Type B pancreatic cell (in vitro differentiated cells): ENCODE data around the gene SMARCA4. TPM values are rescaled to one million over a fixed set of nuclear protein-coding genes. Genes with fewer than 3 reads are reported as not detected.
"Not testable (repeated sequence)": the region's sequence is repeated elsewhere in the genome, so short reads cannot be mapped to it uniquely, and the experiment has no call there.

Source experiments
- DNase-seq: peaks from one replicate; pipeline ENCODE4 v3.0.0; 2021; ENCODE audit warnings: mixed read lengths; ENCODE audit not compliant: unreplicated experiment; ENCODE audit errors: extremely low spot score
- H3K27ac Mint-ChIP-seq: 2 replicates; pipeline ENCODE4 v1.8.0; 2021; ENCODE audit warnings: mild to moderate bottlenecking, mixed read lengths
- H3K27me3 Mint-ChIP-seq: 2 replicates; pipeline ENCODE4 v1.8.0; 2021; ENCODE audit warnings: mixed read lengths
- H3K36me3 Mint-ChIP-seq: 2 replicates; pipeline ENCODE4 v1.8.0; 2021; ENCODE audit warnings: mixed read lengths
- H3K4me1 Mint-ChIP-seq: one replicate; pipeline ENCODE4 v1.8.0; 2021; ENCODE audit warnings: mixed read lengths; ENCODE audit not compliant: unreplicated experiment
- H3K4me3 Mint-ChIP-seq: 2 replicates; pipeline ENCODE4 v1.8.0; 2021; ENCODE audit warnings: mild to moderate bottlenecking, mixed read lengths
- H3K9me3 Mint-ChIP-seq: 2 replicates; pipeline ENCODE4 v1.8.0; 2021; ENCODE audit warnings: mixed read lengths
- CTCF ChIP-seq: fragments of 200-600 bp; sonication (generic); conservative IDR thresholded peaks from 2 replicates; pipeline ENCODE4 v1.5.0; 2021; ENCODE audit warnings: antibody characterized with exemption, mild to moderate bottlenecking
- total RNA-seq: library from RNA; stranded (reverse); gene quantifications from 2 replicates; pipeline ENCODE4 v1.2.1, GENCODE V29; 2021; ENCODE audit warnings: low replicate concordance

SMARCA4 gene
- total RNA-seq, 1 donor from 2014 or later: 244 TPM

DNA sequence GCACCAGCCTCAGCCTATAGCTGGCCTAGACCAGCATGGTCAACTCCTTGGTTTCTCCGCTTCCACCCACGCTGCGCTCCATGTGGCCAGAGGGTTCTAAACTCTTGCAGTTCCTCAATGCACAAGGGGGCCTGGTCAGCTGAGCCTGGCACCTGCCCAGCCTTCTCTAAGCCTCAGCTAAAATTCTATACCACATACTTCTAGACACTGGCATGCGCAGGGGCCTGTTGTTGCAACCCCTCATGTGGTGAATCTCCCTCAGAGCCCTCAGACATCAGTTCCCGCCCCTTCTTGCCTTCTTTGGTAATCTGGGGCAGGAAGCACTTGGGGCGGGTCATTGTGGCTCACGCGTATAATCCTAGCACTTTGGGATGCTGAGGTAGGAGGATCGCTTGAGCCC is 108.7 kb downstream of the SMARCA4 start:
- Mint-ChIP-seq H3K27me3 (no peaks in the 10 kb centered on the region), H3K9me3 (no peaks in the 10 kb centered on the region), H3K4me1 (peaks cover 6% of the 10 kb centered on the region), H3K4me3 (no peak overlapping the region), H3K27ac (no peak overlapping the region), H3K36me3 (peaks cover 23% of the 10 kb centered on the region)
- DNase-seq: no peak
- no peak for TF ChIP-seq CTCF

DNA sequence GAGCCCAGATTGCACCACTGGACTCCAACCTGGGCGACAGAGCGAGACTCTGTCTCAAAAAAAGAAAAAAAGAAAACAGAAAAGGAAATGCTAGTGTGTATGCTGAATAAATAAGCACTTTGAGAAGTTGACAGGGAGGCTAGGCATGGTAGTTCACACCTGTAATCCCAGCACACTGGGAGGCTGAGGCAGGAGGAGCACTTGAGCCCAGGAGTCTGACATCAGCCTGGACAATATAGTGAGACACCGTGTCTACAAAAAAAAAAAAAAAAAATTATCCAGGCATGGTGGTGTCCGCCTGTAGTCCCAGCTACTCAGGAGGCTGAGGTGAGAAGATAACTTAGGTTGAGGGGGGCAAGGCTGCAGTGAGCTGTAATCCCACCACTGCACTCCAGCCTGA is 109.3 kb downstream of the SMARCA4 start:
- H3K9me3 Mint-ChIP-seq: no peaks in the 10 kb centered on the region
- no peak overlapping the region for H3K27ac Mint-ChIP-seq
- no peak overlapping the region for H3K4me3 Mint-ChIP-seq
- no peak for DNase-seq
- TF ChIP-seq CTCF: no peak
- H3K4me1 Mint-ChIP-seq: peaks cover 2% of the 10 kb centered on the region
- peaks cover 19% of the 10 kb centered on the region for H3K36me3 Mint-ChIP-seq
- no peaks in the 10 kb centered on the region for H3K27me3 Mint-ChIP-seq

GRCh38 chr19:11073568-11073967 is 112.7 kb downstream of the SMARCA4 start:
- Mint-ChIP-seq H3K36me3 (peaks cover 4% of the 10 kb centered on the region), H3K27ac (no peak overlapping the region), H3K4me3 (no peak overlapping the region), H3K27me3 (no peaks in the 10 kb centered on the region), H3K4me1 (peaks cover 4% of the 10 kb centered on the region), H3K9me3 (no peaks in the 10 kb centered on the region)
- no peak for DNase-seq
- TF ChIP-seq CTCF: no peak

GRCh38 chr19:11076792-11077191 is 116.0 kb downstream of the SMARCA4 start:
- H3K27me3 Mint-ChIP-seq, H3K27ac Mint-ChIP-seq, H3K4me1 Mint-ChIP-seq, H3K9me3 Mint-ChIP-seq, H3K36me3 Mint-ChIP-seq, DNase-seq, H3K4me3 Mint-ChIP-seq: not testable (repeated sequence)

GRCh38 chr19:11078893-11079292 is 118.1 kb downstream of the SMARCA4 start:
- no peak for DNase-seq
- Mint-ChIP-seq H3K4me1 (peaks cover 6% of the 10 kb centered on the region), H3K36me3 (no peaks in the 10 kb centered on the region), H3K27ac (no peak overlapping the region), H3K27me3 (no peaks in the 10 kb centered on the region), H3K9me3 (no peaks in the 10 kb centered on the region), H3K4me3 (no peak overlapping the region)
- no peak for TF ChIP-seq CTCF

DNA sequence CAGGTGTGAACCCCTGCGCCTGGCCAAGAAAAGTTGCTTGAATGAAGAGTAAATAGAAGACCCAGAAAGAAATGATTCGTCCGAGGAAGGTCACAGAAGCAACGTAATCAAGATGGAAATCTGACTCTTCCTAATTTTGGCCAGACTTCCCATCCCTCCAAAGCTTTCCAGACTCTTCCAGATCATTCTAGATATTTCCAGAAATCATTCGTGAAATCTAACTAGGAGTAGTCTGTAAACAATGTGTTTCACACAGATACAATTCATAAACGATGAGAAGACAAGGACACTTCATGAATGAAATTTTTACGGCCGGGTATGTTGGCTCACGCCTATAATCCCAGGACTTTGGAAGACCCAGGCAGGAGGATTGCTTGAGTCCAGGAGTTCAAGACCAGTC is 119.2 kb downstream of the SMARCA4 start:
- Mint-ChIP-seq H3K4me3 (no peak overlapping the region), H3K27me3 (no peaks in the 10 kb centered on the region), H3K9me3 (no peaks in the 10 kb centered on the region), H3K36me3 (no peaks in the 10 kb centered on the region), H3K27ac (no peak overlapping the region), H3K4me1 (peaks cover 8% of the 10 kb centered on the region)
- no peak for TF ChIP-seq CTCF
- no peak for DNase-seq
